GM18502 (cell line): Measurements from ENCODE around the gene TNNC2.
"Not testable (repeated sequence)": the region's sequence is repeated elsewhere in the genome, so short reads cannot be mapped to it uniquely, and the experiment has no call there.

Experiments
- ATAC-seq: cut with Tn5 transposase; IDR thresholded peaks from one replicate; pipeline ENCODE4 v1.9.1; 2021; ENCODE audit warnings: mild to moderate bottlenecking; ENCODE audit not compliant: unreplicated experiment, poor library complexity

The TNNC2 gene

DNA sequence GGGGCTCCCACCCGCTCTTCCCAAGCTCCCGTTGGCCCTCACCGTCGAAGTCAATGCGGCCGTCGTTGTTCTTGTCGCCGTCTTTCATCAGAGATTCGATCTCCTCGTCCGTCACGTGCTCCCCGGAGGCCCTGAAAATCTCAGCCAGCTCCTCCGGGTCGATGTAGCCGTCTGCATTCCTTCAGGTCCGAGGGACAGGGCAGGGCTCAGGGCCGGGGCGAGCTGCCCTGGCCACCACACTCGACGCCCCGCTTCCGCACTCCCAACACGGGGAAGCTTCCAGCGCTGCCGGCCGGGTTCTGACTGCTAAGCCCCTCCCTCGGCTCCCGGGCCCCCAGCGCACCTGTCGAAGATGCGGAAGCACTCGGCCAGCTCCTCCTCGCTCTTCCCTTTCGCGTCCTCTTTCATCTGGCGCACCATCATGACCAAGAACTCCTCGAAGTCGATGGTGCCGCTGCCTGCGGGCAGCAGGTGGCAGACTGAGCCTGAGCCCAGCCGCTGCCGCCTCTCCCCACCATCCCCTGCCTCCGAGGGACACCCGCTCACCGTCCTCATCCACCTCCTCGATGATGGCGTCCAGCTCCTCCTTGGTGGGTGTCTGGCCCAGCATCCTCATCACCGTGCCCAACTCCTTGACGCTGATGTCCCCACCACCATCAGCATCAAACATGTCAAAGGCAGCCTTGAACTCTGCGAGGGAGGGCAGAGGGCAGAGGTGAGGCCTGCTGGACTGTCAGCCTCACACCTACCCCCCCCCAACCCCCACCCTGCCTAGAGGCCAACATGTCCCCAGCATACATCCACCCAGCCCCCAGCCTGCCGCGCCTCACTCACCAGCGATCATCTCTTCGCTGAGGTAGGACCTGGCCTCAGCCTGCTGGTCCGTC is 2.9 kb downstream of the TNNC2 start:
- no peak for ATAC-seq

DNA sequence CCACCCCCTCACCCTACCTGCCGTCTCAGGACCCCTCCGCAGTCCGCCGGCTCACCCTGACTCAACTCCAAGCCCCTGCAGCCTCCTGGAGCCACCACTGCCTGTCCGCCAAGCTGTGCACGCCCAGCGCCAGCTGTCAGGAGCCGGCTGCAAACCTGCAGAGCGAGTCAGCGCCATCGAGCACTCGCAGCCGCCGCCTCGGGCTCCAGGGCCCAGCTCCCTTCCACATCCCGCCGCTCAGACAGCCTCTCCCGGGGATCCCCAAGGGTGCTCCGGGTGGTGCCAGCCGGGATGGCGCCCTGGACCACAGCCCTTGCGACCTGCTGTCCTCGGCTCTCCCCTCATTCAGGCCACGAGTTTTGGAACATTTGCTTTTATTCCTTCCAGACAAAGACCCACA is 4.3 kb downstream of the TNNC2 start:
- no peak for ATAC-seq

DNA sequence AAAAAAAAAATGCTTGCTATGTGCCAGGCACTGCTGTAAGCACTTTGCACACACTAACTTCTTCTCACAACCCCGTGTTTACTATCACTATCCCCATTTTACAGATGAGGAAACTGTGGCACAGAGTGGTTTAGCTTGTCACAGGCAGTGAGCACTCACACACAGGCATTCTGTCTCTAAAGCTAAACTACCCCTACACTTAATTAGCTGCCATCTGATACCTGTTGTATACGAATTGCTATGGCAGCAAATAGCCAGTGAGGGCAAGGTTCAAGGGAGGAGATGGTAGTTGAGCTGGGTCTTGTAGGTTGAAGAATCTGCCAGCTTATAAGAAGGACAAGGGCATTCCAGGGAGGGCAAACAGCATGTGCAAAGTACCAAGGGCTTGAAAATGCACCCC is 5.2 kb downstream of the TNNC2 start:
- no peak for ATAC-seq

DNA sequence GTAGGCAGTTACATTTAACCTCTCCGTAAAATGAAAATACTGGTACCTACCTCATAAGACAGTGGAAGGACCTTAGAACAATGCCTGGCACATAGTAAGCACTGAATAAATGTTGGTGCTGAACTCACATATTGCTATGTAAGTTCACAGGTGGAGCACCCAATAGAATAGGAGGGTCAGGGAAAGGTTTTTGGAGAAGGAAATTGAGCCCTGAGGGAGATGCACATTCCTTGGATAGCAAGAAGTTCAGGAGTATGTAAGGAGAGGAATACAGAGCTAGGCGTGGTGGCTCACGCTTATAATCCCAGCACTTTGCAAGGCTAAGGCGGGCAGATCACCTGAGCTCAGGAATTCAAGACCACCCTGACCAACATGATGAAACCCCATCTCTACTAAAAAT is 7.6 kb downstream of the TNNC2 start:
- no peak for ATAC-seq

DNA sequence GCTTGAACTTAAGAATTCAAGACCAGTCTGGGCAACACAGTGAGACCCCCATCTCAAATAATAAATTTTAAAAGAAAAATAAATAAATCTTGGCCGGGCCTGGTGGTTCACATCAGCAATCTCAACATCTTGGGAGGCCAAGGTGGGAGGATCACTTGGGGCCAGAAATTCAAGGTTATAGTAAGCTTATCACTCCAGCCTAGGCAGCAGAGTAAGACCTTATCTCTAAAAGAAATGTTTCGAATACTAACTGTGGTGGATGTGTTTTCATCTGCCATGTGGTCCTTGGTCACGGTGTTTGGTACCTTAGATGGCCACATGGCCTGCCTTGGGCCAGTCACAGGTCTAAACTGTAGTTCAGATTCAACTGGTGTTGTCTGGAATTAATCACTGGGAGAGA is 8.9 kb downstream of the TNNC2 start:
- no peak for ATAC-seq

DNA sequence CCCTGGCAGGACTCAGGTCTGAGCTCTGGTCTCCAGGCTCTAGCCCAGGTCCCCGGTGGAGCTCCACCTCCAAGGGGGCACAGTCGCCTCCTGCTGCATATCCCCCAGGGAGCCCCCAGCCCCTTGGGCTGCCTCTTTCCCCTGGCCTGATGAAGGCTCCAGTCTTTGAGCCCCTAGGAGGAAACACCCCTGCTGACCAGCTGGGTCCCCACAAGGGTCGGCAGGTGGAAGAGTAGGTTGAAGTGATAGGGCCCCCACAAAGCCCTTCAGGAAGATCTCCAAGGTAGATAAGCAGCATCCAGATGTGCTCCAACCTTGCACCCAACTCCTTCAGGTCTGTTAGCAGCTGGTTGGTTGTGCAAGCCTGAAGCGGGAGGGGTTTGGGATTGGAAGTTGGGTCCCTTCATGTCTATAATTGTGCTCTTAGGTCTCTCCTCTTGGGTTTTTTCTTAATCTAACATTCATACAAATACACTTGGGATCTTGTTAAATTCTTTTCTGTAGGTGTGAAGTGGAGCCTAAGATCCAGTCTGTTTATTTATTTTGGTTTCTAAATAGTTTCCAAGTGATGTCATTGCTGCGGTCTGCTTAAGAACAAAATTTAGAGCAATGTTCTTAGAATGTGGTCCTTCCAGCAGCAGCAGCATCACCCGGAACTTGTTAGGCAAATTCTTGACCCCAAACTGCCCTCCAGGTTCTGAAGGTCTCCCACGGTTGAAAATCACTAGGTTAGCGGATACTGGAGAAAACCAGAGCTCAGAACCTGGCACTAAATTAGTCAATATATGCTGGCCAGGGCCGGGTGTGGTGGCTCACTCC is 9.5 kb downstream of the TNNC2 start:
- ATAC-seq: no peak

DNA sequence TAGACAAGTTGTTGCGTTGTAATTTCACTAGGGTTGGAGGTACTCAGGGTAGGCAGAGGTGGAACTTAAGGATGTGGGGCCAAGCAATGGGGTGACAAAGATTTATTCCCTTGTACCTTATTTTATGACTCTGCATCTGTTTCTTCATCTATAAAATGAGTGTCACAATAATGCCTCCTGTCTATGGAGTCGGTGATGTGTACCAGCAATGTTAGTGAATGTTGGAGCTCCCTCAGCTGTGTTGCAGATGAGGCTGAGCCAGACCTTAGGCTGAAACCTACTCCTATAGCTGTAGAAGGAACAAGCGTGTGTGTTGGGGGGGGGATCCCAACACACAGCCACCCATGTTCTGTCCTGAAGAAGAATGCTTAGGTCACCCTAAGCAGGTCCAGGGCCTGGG is 10.2 kb downstream of the TNNC2 start:
- ATAC-seq: no peak

DNA sequence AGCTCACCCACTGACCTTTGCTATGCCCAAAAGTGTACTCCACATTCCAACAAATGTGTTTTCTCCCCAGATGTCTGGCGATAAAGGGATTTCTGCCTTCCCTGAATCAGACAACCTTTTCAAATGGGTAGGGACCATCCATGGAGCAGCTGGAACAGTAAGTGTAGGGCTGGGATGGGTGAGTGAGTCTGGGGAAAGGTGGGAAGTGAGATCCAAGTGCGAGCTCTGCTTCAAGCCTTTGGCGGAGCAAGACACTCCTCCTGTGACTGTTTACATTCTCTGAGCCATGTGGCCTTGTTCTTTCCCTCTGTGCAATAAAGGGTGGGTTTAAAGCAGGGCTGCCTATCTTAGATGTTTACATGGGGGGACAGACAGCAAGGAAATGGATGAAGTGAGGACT is 12.8 kb downstream of the TNNC2 start:
- ATAC-seq: no peak

DNA sequence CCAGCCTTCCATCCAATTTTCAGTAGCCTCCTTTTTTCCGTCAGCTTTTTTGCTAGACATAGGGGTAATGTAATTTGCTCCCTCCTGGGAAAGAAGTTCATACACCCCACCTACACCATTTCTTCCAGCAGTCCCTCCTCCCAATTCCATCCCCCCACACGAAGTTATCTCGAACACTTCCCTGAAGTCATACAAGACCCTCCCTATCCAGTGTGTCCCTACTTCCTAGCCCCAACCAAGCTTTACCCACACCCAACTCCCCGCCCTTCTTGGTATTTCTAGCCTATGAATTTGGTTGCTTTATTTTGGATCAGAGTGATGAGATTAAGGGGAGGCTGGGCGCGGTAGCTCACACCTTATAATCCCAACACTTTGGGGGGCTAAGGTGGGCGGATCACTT is 13.6 kb downstream of the TNNC2 start:
- no peak for ATAC-seq

DNA sequence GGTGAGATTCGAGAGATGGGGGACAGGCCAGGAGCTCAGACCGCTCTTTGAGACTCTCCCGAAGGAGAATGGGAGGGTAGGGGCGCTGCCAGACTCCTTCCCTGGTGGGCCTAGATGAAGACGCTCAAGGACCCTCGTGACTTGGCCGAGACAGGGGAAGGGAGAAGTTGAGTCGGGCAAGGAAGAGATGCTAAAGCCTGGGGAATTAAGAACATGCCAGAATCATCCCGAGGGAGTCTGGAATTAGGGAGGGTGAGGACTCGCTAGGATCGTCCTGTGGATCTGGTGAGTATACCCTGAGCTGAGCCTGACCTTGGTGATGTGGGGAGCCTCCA is 14.1 kb downstream of the TNNC2 start:
- ATAC-seq: no peak

DNA sequence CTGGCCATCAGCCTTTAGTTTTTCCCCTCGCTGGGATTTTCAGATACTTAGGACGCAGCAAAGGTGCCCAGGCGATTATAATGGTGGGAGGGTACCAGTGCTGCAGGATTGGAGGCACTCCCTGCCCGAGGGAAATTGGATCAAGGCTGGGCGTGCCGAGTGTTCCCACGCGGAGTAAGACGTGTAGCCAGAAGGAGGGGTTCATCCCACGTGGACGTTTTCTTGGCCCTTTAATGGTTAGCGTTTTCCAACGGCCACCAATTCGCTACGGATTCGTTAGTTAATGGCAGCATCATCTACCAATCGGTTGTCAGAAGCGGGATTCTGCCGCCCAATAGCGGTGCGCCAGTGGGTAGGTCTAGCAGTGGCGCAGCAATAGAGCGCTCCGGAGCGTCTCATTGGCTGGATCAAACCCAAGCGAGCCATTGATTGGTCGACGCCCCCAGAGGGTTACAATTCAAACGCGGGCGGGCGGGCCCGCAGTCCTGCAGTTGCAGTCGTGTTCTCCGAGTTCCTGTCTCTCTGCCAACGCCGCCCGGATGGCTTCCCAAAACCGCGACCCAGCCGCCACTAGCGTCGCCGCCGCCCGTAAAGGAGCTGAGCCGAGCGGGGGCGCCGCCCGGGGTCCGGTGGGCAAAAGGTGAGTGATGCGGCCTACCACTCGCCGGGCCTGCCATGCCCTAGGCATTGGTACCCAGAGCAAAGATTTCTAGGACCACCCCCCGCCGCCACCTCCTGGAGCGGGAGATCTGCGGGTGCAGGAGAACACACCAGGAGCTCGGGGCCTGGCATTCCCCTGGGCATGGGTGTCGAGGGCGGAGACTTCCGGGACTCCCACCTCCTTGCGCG is 14.7 kb downstream of the TNNC2 start, which contains the start of gene UBE2C:
TSS of gene UBE2C (plus strand) at position 488 of the 849 bp plus-strand sequence. CDS start at position 540, 52 bp downstream.
- ATAC-seq: peak; percentile 99

DNA sequence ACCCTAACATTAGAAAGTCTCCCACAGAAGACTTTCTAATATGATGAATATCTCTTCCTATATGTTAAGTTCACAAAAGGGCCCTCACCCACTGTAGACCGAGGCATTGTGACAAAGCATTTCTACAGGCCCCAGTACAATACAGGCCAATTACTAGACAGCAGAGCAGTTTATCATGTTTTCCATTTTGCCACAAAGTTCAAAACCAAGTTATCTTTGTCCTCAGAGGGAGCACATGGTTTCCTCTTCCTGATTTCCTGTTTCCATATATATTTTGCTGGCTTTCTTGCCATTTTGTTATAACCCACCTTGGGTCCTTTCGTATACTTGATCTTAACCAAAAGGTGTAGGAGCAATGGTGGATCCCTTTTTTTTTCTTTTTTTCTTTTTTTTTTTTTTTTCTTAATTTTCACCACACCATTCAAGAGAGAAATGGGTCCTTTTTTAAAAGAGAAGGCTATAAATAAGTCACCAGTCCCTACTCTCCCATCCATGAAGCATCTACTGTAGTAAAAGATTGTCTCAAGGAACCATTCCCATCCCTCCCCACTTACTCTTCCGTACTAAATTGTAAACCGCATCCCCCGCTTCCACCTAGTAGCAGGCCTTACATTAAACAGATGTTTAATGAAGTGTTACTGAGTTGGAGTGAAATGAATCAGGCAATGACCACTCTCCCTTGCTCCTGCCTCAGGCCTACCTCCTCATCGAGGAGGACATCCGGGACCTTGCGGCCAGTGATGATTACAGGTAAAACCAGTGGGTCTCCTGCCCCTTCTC is 16.7 kb downstream of the TNNC2 start:
- ATAC-seq: no peak

DNA sequence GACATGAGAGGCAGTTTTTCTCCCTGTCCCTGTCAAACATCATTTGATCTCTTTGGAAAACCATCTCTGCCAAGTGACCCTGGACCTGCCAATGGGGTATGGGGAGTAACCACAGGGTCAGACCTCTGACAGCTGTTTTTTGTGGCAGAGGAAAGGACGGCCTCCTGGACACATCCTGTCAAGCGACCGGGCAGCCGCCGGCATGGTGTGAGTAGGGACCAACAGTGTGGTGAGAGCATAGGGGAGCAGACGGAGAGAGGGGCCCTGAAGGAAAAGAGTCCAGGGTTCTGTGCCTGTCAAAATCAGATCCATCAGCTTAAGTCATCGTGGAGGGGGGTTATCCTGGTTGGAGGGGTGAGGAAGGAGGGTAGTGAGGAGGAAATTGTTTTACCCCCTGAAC is 25.3 kb downstream of the TNNC2 start:
- no peak for ATAC-seq

DNA sequence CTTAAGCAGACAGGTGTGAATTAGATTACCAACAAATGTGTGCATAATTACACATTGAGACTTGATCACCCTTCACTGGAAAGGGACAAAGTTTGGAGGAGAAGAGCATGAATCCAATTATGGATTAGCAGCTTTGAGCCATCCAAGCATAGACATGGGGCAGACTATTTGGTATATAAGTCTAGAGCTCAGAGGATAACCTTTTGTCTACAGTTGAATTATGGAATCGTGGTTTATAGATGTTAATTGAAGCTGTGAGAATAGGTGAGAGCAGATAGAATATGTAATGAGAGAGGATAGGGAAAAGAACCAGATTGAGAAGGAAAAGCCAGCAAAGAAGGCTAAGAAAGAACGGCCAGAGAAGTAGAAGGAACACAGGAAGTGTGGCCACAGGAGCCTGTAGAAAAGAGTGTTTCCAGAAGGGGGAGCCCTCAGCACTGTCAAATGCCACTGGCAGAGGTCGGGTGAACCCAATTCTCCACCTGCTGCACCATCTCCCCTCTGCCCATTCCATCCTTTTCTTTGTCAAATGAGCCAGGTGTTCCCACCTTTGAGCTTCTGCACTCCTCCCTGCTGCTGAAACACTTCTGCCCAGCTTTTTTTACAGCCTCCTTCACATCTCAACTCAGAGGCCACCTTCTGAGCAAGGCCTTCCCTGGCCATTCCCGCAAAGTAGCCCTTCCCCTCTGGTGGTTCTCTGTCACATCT is 28.0 kb downstream of the TNNC2 start:
- ATAC-seq: no peak

DNA sequence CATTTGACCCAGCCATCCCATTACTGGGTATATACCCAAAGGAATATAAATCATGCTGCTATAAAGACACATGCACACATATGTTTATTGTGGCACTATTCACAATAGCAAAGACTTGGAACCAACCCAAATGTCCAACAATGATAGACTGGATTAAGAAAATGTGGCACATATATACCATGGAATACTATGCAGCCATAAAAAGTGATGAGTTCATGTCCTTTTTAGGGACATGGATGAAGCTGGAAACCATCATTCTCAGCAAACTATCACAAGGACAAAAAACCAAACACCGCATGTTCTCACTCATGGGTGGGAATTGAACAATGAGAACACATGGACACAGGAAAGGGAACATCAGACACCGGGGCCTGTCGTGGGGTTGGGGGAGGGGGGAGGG is 29.2 kb downstream of the TNNC2 start:
- not testable (repeated sequence) for ATAC-seq

DNA sequence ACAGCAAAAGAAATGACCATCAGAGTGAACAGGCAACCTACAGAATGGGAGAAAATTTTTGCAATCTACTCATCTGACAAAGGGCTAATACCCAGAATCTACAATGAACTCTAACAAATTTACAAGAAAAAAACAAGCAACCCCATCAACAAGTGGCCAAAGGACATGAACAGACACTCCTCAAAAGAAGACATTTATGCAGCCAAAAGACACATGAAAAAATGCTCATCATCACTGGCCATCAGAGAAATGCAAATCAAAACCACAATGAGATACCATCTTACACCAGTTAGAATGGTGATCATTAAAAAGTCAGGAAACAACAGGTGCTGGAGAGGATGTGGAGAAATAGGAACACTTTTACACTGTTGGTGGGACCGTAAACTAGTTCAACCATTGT is 29.6 kb downstream of the TNNC2 start:
- ATAC-seq: not testable (repeated sequence)

DNA sequence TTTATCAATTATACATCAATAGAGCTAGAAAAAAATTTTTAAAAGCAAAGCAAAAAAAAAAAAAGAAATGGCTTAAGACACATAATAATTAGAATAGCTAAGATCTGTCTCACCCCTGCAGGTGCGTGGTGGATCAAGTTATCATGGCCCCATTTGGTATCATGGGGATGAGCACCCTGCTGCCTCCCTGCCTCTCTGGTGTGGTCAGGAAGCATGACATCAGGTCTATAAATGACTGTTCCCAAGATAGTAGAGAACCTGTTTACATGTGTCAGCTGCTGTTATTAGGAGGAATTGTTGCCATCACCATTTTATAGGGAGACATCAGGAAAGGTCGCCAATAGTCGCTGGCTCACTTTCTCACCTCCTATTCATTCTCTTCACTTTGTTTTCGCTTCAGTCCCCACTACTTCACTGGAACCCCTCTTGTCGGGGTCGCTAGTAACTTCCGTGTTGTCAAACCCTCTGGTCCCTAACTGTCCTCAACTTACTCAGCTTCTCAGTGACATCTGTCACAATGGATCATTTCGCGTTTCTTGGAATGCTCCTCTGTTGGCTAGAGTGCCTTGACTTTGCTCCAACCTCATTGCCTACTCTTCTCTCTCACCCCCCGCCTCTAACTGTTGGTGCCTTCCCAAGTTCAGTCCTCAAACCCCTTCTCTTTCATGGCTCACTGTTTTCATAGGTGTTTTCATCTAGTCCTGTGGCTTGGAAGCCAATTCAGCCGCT is 30.6 kb downstream of the TNNC2 start:
- no peak for ATAC-seq

DNA sequence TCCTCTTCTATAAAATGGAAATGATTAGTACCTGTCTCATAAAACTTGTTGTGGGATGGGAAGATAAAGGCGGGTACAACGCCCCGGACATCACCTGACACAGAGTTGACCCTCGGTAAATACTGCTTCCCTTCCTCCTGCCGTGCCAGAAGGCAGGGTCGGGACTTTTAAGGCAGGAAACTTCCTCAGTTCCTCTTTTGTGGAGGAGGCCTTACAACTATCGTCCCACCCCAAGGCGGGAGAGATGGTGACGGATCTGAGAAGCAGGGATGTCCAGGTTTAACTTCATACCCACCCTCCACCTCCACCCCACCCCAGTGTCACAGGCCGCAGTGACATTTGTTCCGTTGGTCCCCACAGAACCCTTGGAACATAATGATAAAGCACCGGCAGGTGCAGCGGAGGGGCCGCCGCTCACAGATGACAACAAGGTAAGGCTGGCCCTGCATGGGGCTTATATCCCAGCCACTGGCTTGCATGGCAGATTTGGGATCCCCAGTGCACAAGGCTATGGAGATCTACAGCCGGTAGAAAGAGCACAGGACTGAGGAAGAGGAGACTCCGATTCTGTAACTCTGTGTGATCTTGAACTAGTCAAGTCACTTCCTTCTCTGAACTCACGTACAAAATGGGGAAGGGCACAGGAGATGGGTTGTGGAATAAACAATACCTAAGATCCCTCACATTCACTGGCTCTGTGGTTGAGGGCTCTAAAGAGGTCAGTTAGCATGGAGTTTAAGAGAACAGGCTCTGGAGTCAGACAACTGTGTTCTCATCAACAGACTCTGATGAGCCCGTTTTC is 34.6 kb downstream of the TNNC2 start:
- ATAC-seq: peak; percentile 36
